CD4-positive, alpha-beta T cell (primary cell): Measurements from ENCODE around the gene ARAF. TPM values are rescaled to one million over a fixed set of nuclear protein-coding genes. Genes with fewer than 3 reads are reported as not detected.
A peak's percentile ranks its signal among the peaks of the same experiment; 100 is the strongest.

Experiments
- ATAC-seq: fragments of 200-7000 bp; cut with Tn5 transposase; one replicate; pipeline ENCODE4 v1.10.0; 2022; ENCODE audit warnings: mild to moderate bottlenecking; ENCODE audit not compliant: poor library complexity
- CTCF ChIA-PET: fragments of 350-600 bp; sonication (Branson Sonifier 250); formaldehyde crosslinking; loops from one replicate; lab custom pipeline; 2021; ENCODE audit warnings: antibody characterized with exemption, inconsistent platforms; lab: Charles Lee
- POLR2A ChIA-PET: fragments of 350-600 bp; sonication (Branson Sonifier 250); formaldehyde crosslinking; loops from one replicate; lab custom pipeline; 2021; ENCODE audit warnings: antibody characterized with exemption, inconsistent platforms; lab: Charles Lee
- DNase-seq, 14 experiments: peaks; one replicate each; pipeline ENCODE4 v3.0.0-alpha.2; 2013 to 2020; ENCODE audit warnings: mixed read lengths in 2 of 14
- H3K27ac ChIP-seq, 2 donors: one replicate each; pipeline versions ENCODE4 v1.5.1 to v1.7.0; 2013; ENCODE audit warnings: low read length in 2 of 2, low read depth in 1 of 2, mild to moderate bottlenecking in 1 of 2
- H3K27me3 ChIP-seq, 2 experiments: 1 replicate in 1 of 2; 2 replicates in 1 of 2; pipeline versions ENCODE4 v1.6.1 to v1.7.0; 2013; ENCODE audit warnings: low read length in 2 of 2, control low read depth in 1 of 2, mild to moderate bottlenecking in 1 of 2, moderate library complexity in 1 of 2; ENCODE audit not compliant: insufficient read depth in 2 of 2, control insufficient read depth in 1 of 2
- H3K36me3 ChIP-seq: one replicate; pipeline ENCODE4 v1.6.1; 2013; ENCODE audit warnings: low read length, control low read depth; ENCODE audit not compliant: insufficient read depth
- H3K4me1 ChIP-seq: one replicate; pipeline ENCODE4 v1.6.1; 2013; ENCODE audit warnings: low read length, control low read depth; ENCODE audit not compliant: insufficient read depth
- H3K4me3 ChIP-seq: one replicate; pipeline ENCODE4 v1.5.1; 2013; ENCODE audit warnings: mild to moderate bottlenecking, low read length, moderate library complexity
- H3K9me3 ChIP-seq, 2 experiments: 1 replicate in 1 of 2; 2 replicates in 1 of 2; pipeline versions ENCODE4 v1.6.1 to v1.7.0; 2013; ENCODE audit warnings: low read length in 2 of 2, mild to moderate bottlenecking in 2 of 2, control low read depth in 1 of 2, moderate library complexity in 1 of 2; ENCODE audit not compliant: control insufficient read depth in 1 of 2, insufficient read depth in 1 of 2
- H3K27ac Mint-ChIP-seq: one replicate; pipeline ENCODE4 v1.8.0; 2020; ENCODE audit warnings: mixed read lengths
- H3K27me3 Mint-ChIP-seq: one replicate; pipeline ENCODE4 v1.8.0; 2021; ENCODE audit warnings: mixed read lengths
- H3K36me3 Mint-ChIP-seq: one replicate; pipeline ENCODE4 v1.8.0; 2021; ENCODE audit warnings: low read depth, mixed read lengths
- H3K4me1 Mint-ChIP-seq: one replicate; pipeline ENCODE4 v1.8.0; 2021; ENCODE audit warnings: low read depth, mixed read lengths
- H3K4me3 Mint-ChIP-seq: one replicate; pipeline ENCODE4 v1.8.0; 2020; ENCODE audit warnings: mild to moderate bottlenecking, mixed read lengths
- H3K9me3 Mint-ChIP-seq: one replicate; pipeline ENCODE4 v1.8.0; 2020; ENCODE audit warnings: mixed read lengths
- intact Hi-C, 2 experiments: fragments of 100-400 bp; cut with DNase I in 1 of 2; cut with micrococcal nuclease in 1 of 2; formaldehyde crosslinking; loops; one replicate each; pipeline versions ENCODE4 v1.15.1 to v1.9.0; 2023 to 2025; cut with DNase I, micrococcal nuclease
- total RNA-seq, 174 experiments: library from RNA in 2 of 174; stranded (reverse) in 2 of 174; gene quantifications; one replicate each; pipeline ENCODE4 v1.2.3 and lab custom pipeline; 2021 to 2026
- TF ChIP-seq, protein P1 (sequence below): fragments of 200-600 bp; IDR thresholded peaks from one replicate; pipeline ENCODE4 v1.8.0; 2022; ENCODE audit warnings: antibody characterized with exemption, mild to moderate bottlenecking

Gene ARAF
- total RNA-seq, 2 experiments from 2014 or later, result 119 to 121 TPM

- H3K4me3 Mint-ChIP-seq, result peak overlapping the region; percentile 34
- POLR2A ChIA-PET, result no interaction called here
Measured at GRCh38 chrX:47571896-47572295, 10.9 kb downstream of the ARAF start.

GRCh38 chrX:47572773-47573340, 11.9 kb downstream of the ARAF start:
- CTCF ChIA-PET, result no interaction called here

More at GRCh38 chrX:47571896-47572295, 10.9 kb downstream of the ARAF start:
- DNase-seq (no peak), ATAC-seq (no peak)
- peaks cover 55% of the 10 kb centered on the region for H3K36me3 Mint-ChIP-seq
- CTCF ChIA-PET, result no interaction called here
- Histone ChIP-seq H3K36me3 (peaks cover 42% of the 10 kb centered on the region), H3K4me3 (no peak overlapping the region), H3K4me1 (peaks cover 12% of the 10 kb centered on the region), H3K27me3 (no peaks in the 10 kb centered on the region), H3K9me3 (peaks cover 0 to 3% of the 10 kb centered on the region in 2 experiments), H3K27ac (no peak overlapping the region)
- intact Hi-C loops, result no loop called here
- H3K4me1 Mint-ChIP-seq, result peaks cover 13% of the 10 kb centered on the region
- TF ChIP-seq, protein P1, sequence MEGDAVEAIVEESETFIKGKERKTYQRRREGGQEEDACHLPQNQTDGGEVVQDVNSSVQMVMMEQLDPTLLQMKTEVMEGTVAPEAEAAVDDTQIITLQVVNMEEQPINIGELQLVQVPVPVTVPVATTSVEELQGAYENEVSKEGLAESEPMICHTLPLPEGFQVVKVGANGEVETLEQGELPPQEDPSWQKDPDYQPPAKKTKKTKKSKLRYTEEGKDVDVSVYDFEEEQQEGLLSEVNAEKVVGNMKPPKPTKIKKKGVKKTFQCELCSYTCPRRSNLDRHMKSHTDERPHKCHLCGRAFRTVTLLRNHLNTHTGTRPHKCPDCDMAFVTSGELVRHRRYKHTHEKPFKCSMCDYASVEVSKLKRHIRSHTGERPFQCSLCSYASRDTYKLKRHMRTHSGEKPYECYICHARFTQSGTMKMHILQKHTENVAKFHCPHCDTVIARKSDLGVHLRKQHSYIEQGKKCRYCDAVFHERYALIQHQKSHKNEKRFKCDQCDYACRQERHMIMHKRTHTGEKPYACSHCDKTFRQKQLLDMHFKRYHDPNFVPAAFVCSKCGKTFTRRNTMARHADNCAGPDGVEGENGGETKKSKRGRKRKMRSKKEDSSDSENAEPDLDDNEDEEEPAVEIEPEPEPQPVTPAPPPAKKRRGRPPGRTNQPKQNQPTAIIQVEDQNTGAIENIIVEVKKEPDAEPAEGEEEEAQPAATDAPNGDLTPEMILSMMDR, result no peak
- H3K27me3 Mint-ChIP-seq, result peaks cover 5% of the 10 kb centered on the region
- peak overlapping the region; percentile 55 for H3K27ac Mint-ChIP-seq
- no peaks in the 10 kb centered on the region for H3K9me3 Mint-ChIP-seq

DNA sequence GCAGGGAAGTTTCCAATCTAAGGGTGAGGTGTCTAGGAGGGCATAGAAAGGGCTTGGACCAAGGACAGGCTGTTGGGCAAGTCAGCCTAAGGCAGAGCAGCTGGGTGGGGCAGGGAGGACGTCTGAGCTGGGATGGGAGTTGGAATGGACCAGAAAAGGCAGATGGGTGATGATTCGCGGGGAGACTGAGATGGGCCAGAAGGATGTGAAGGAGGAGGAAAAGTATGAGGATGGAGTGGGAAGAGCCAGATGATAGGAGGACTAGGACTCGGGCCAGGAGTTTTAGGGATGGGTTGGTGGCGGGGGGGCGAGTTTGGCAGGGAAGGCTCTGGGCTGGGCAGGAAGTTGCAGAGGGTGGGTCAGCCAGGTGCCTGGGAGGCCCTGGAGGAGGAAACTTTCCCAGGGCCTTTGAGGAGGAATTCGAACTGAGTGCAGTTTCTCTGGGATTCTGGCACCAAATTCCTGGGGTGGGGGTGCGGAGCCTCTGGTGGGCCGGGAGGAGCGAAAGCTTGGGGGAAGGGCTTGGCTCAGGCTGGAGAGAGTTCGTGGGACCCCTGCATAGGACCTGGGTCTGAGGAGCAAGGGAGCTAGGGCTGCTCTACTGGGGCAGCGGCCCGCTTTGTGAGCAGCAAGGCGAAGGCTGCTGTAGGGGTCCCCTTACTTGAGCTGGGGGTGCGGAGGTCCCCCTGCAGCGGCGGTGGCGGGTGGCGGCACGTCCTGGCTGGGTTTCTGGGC, 12.5 kb downstream of the ARAF start:
- Histone ChIP-seq H3K27ac (no peak overlapping the region), H3K4me1 (peaks cover 17% of the 10 kb centered on the region), H3K4me3 (no peak overlapping the region), H3K9me3 (peaks cover 0 to 3% of the 10 kb centered on the region in 2 experiments), H3K27me3 (no peaks in the 10 kb centered on the region), H3K36me3 (peaks cover 27% of the 10 kb centered on the region)
- Mint-ChIP-seq H3K4me3 (peak overlapping the region; percentile 57), H3K36me3 (peaks cover 39% of the 10 kb centered on the region), H3K4me1 (peaks cover 13% of the 10 kb centered on the region), H3K9me3 (no peaks in the 10 kb centered on the region), H3K27me3 (peaks cover 5% of the 10 kb centered on the region), H3K27ac (peak overlapping the region; percentile 55)
- intact Hi-C loops, result no loop called here
- ATAC-seq, result no peak
- CTCF ChIA-PET, result no interaction called here
- TF ChIP-seq, protein P1, result no peak
- POLR2A ChIA-PET, result interaction anchor here (0.5 kb wide), 1 partner anchor 21 kb away, joined by 4 read pairs; no protein-coding TSS in a partner anchor
- no peak for DNase-seq

More at GRCh38 chrX:47572773-47573340, 11.9 kb downstream of the ARAF start:
- Histone ChIP-seq H3K4me1 (peaks cover 16% of the 10 kb centered on the region), H3K4me3 (no peak overlapping the region), H3K27me3 (no peaks in the 10 kb centered on the region), H3K9me3 (peaks cover 0 to 3% of the 10 kb centered on the region in 2 experiments), H3K36me3 (peaks cover 34% of the 10 kb centered on the region), H3K27ac (no peak overlapping the region)
- TF ChIP-seq, protein P1, result no peak
- no peaks in the 10 kb centered on the region for H3K9me3 Mint-ChIP-seq
- H3K4me1 Mint-ChIP-seq, result peaks cover 13% of the 10 kb centered on the region
- intact Hi-C loops, result no loop called here
- peaks cover 46% of the 10 kb centered on the region for H3K36me3 Mint-ChIP-seq
- peaks cover 5% of the 10 kb centered on the region for H3K27me3 Mint-ChIP-seq
- H3K4me3 Mint-ChIP-seq, result peak overlapping the region; percentile 57
- ATAC-seq (peak; percentile 22), DNase-seq (no peak)
- POLR2A ChIA-PET, result interaction anchor here (0.5 kb wide), 1 partner anchor 22 kb away, joined by 4 read pairs; no protein-coding TSS in a partner anchor
- H3K27ac Mint-ChIP-seq, result peak overlapping the region; percentile 55
